GM03348 (cell line): ENCODE data around the gene RC3H2.
"Not testable (repeated sequence)": the region's sequence is repeated elsewhere in the genome, so short reads cannot be mapped to it uniquely, and the experiment has no call there.

Experiments
- DNase-seq: peaks from one replicate; pipeline ENCODE4 v3.0.0; 2012; ENCODE audit warnings: low spot score

The RC3H2 gene

GRCh38 chr9:122841501-122841900, 63.7 kb downstream of the RC3H2 start:
- DNase-seq, result no peak

DNA sequence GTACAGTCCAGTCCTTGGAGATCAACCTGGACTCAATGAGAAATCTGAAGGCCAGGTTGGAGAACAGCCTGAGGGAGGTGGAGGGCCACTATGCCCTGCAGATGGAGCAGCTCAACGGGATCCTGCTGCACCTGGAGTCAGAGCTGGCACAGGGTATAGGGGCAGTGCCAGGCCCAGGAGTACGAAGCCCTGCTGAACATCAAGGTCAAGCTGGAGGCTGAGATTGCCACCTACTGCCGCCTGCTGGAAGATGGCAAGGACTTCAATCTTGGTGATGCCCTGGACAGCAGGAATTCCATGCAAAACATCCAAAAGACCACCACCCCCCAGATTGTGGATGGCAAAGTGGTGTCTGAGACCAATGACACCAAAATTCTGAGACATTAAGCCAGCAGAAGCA, 66.7 kb downstream of the RC3H2 start:
- not testable (repeated sequence) for DNase-seq

- DNase-seq, result no peak
These were observed 67.8 kb downstream of the RC3H2 start for GRCh38 chr9:122837266-122837850.

- no peak for DNase-seq
These were observed 69.8 kb downstream of the RC3H2 start for GRCh38 chr9:122835313-122835731.

DNA sequence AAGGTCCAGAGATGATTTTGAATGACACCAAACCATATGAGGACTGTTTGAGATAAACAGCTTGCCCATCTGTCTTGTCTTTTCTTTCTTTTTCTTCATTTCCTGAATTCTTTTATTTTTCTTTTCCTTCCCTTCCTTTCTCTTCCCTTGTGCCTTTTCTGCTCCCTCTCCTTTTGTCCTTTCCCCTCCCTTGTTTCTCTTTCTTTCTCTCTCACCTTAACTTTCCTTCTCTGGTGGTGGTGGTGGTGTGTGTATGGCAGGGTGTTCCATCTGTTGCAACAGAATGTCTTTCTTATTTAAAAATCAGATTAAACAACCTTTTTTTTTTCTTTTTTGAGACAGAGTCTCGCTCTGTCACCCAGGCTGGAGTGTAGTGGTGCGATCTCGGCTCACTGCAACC, 73.0 kb downstream of the RC3H2 start:
- no peak for DNase-seq

GRCh38 chr9:122828965-122829284, 76.2 kb downstream of the RC3H2 start:
- DNase-seq, result not testable (repeated sequence)

GRCh38 chr9:122827761-122828093, 77.4 kb downstream of the RC3H2 start:
- peak; percentile 50 for DNase-seq

- DNase-seq, result no peak
These were observed 82.2 kb downstream of the RC3H2 start for GRCh38 chr9:122822938-122823337.

- DNase-seq, result no peak
These were observed 83.1 kb downstream of the RC3H2 start for GRCh38 chr9:122822056-122822455.

- peak; percentile 23 for DNase-seq
These were observed 83.7 kb downstream of the RC3H2 start for GRCh38 chr9:122821278-122821943.

DNA sequence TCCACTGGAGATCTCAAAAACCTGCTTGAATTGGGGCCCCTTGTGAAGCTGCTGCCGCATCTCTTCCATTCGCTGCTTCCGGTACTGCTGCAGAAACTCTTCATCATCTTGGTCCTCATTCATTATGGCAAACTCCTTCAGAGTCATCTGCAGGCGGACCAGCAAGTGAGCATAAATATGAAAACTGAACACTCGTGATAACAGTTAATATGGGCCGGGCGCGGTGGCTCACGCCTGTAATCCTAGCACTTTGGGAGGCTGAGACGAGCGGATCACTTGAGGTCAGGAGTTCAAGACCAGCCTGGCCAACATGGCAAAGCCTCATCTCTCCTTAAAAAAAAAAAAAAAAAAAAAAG, 84.7 kb downstream of the RC3H2 start:
- no peak for DNase-seq

GRCh38 chr9:122819791-122820489, 85.2 kb downstream of the RC3H2 start:
- no peak for DNase-seq

- no peak for DNase-seq
These were observed 85.8 kb downstream of the RC3H2 start for GRCh38 chr9:122819326-122819725.

DNA sequence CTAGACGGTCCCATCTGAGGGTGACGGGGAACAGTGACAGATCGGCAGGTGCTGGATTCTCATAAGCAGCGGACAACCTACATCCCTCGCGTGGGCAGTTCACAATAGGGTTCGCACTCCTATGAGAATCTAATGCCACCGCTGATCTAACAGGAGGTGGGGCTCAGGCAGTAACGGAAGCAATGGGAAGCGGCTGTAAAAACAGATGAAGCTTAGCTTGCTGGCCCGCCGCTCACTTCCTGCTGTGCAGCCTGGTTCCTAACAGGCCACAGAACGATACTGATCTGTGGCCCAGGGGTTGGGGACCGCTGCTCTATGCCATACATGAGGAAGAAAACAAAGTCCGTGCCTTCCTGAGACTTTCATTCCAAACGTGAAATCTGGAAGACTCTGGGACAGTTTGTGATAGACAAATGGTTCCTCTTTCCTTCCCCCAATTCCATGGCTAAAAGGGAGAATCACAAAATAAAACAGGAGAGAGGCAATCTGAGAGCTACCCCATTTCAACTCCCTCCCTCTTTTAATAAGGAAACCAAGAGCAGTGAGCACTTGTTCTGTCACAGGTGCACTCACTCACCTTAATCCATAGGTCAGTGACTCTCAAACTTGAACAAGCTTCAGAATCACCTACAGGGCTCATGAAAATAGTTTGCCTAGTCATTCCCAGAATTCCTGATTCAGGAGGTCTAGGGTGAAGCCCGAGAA, 88.8 kb downstream of the RC3H2 start:
- DNase-seq, result no peak

DNA sequence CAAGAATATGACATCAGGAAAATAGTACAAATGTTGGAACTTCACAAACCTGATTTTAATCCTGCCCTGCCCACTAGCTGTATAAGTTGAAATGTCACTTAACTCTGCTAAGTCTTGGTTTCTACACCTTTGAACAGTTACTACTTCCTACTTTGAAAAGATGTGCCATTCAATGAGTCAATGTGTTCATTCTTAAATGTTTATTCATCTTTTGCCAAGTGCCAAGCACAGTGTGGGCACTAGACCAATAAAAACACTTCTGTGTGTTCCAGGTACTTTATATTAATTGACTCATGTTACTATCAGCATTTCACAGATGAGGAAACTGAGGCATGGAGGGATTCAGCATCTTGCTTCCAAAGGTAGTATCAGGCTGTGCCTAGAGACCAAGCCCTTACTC, 89.6 kb downstream of the RC3H2 start:
- no peak for DNase-seq

DNA sequence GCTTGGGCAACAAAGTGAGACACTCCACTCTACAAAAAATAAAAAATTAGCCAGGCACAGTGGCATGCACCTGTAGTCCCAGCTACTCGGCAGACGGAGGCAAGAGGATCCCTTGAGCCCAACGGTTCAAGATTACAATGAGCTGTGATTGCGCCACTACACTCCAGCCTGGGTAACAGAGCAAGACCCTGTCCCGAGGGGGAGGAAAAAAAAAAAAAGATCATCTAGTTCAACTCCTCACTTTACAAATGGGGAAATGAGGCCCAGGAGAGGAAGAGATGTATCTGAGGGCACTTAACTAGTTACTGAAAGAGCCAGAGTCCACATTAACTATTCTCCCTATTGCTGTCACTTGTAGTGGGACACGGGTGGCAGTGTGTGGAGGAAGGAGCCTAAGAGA, 90.6 kb downstream of the RC3H2 start:
- no peak for DNase-seq

DNA sequence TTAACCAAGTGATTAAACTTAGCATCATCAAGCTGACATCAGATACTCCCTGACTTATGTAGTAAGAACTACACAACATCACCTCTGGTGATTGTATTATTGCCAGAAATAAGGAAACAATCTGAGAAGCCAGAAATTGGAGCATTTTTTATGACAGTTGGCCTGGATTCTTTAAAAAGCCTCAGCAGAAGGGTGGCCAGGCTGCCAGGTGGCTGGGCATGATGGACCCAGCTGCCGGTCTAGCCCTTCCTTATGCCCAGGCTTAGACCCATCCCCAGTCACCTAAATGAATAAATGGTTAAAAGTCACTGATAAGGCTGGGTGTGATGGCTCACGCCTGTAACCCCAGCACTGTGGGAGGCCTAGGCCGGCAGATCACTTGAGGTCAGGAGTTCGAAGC, 92.4 kb downstream of the RC3H2 start:
- no peak for DNase-seq

DNA sequence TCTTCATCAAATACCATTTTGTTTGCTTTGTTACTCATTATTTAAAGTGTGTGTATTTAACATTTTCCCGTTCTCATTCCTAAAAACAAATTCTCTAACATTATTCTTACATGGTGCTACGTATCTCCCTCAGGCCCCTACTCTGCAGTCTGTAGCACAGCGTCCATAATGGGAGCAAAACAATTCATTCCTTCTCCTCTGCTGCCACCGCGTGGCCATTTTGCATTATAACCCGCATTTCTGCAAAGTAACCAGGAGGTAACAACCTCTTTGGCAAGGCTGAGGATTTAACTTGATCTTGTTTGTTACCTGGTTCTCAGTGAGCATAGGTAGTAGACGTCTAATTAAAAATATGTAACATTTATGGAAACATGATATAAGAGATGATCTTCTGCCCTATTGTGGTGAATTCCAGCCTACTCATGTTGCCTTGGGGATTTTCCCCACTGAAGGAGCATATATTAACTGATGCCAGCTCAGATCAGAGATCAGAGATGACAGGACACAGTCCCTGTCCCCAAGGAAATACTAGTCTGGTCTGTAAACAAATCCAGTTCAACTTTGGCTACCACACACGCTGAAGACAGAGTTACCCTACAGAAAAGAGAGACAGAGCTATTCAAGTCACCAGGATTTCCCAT, 94.7 kb downstream of the RC3H2 start:
- DNase-seq, result peak; percentile 87

GRCh38 chr9:122809261-122809660, 95.9 kb downstream of the RC3H2 start:
- DNase-seq, result not testable (repeated sequence)

- DNase-seq, result no peak
These were observed 97.0 kb downstream of the RC3H2 start for GRCh38 chr9:122808141-122808540.

- DNase-seq, result peak; percentile 48
These were observed 97.8 kb downstream of the RC3H2 start for GRCh38 chr9:122807271-122807900.

GRCh38 chr9:122806661-122807060, 98.5 kb downstream of the RC3H2 start:
- DNase-seq, result no peak
